Psoas muscle (tissue), 8 donors: ENCODE measurements around the gene CCDC187. TPM values are rescaled to one million over a fixed set of nuclear protein-coding genes. Genes with fewer than 3 reads are reported as not detected.

Experiments used
- ATAC-seq, 4 donors: fragments of 200-7000 bp; cut with Tn5 transposase; one replicate each; pipeline ENCODE4 v1.9.1; 2020; ENCODE audit warnings: moderate library complexity in 3 of 4, mild to moderate bottlenecking in 2 of 4
- DNase-seq, 2 donors: peaks; one replicate each; pipeline ENCODE4 v3.0.0-alpha.2; 2020
- H3K27ac ChIP-seq: fragments of 200-600 bp; one replicate; pipeline ENCODE4 v1.8.0; 2022
- H3K27me3 ChIP-seq, 3 donors: fragments of 200-600 bp in 1 of 3; one replicate each; pipeline versions ENCODE4 v1.6.1 to v1.8.0; 2013 to 2022; ENCODE audit warnings: low read length in 2 of 3, mild to moderate bottlenecking in 2 of 3, moderate library complexity in 1 of 3; ENCODE audit not compliant: insufficient read depth in 3 of 3
- H3K36me3 ChIP-seq, 2 donors: fragments of 200-600 bp in 1 of 2; one replicate each; pipeline versions ENCODE4 v1.6.1 to v1.8.0; 2013 to 2022; ENCODE audit warnings: low read depth in 1 of 2, mild to moderate bottlenecking in 1 of 2, moderate library complexity in 1 of 2; ENCODE audit not compliant: insufficient read depth in 1 of 2
- H3K4me1 ChIP-seq: fragments of 200-600 bp; one replicate; pipeline ENCODE4 v1.8.0; 2022
- H3K4me3 ChIP-seq: fragments of 200-600 bp; one replicate; pipeline ENCODE4 v1.8.0; 2022; ENCODE audit warnings: mild to moderate bottlenecking
- H3K9me3 ChIP-seq: fragments of 200-600 bp; one replicate; pipeline ENCODE4 v1.8.0; 2022
- CTCF ChIP-seq: fragments of 200-600 bp; IDR thresholded peaks from one replicate; pipeline ENCODE4 v1.8.0; 2022; ENCODE audit warnings: antibody characterized with exemption
- WGBS, 3 donors: extraction: QIAGEN DNeasy Blood & Tissue Kit; methylation state at CpG; one replicate each; pipeline versions ENCODE4 v1.1.6 to v1.1.7; 2013; 5-methylcytosine and 5-hydroxymethylcytosine counted together
- intact Hi-C, 2 donors: fragments of 100-400 bp; cut with DNase I; formaldehyde crosslinking; loops; one replicate each; pipeline versions ENCODE4 v1.11.0 to v1.14.2; 2022
- polyA plus RNA-seq, 3 donors: library from polyadenylated mRNA; stranded (reverse); fragments of 200-250 nt; gene quantifications; one replicate each; pipeline ENCODE4 v1.2.3, GENCODE V29; 2013
- total RNA-seq, 4 donors: library from RNA; stranded (reverse); fragmentation: NEBNext Ultra II Directional in 2 of 4; extraction: Animal tissue kit (Norgen Biotek cat#: 25700) in 2 of 4; gene quantifications; one replicate each; pipeline versions ENCODE4 v1.2.1 to v1.2.4, GENCODE V29; 2021 to 2023
- donor health status: healthy with polysubstance abuse.
- donor health status: DM: no; HTN: no; CAD: no; lungs with moderate emphysema.
- donor health status: Bipolar disorder and iron deficiency.
- donor health status: healthy.
- donor health status: DM: yes; HTN: yes; CAD: no.
- donor health status: DM: no; HTN: no; CAD: no.
- donor health status: DM: no; HTN: no; CAD: no.
- donor health status: DM: yes; HTN: yes; CAD: no.

The CCDC187 gene
- total and polyA plus RNA-seq, 7 donors: not detected

DNA sequence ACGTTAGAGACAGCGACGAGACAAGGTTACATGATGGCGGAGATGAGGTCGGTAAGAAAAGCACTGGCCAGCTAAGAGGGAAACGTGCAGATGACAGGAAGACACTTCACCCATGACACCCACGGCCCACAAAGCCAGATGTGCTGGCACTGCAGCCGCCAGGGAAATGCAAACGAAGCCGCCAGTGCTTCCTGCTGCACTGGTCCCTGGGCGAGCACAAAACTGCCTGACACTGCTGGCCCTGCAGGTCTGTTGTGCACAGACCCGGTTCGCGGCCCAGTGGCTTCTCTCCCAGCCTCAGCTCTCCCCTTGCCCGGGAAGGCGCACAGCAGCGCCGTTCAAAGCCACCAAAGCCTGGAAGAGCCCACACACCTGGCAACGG, 78.5 kb downstream of the CCDC187 start:
- TF ChIP-seq CTCF: no peak
- intact Hi-C loops: no loop called here
- ATAC-seq: no peak
- peaks cover 0 to 43% of the 10 kb centered on the region in 2 donors for H3K36me3 ChIP-seq
- H3K27me3 ChIP-seq: no peaks in the 10 kb centered on the region
- WGBS, 3 donors: 84 to 89% (median 87%) methylated on average over 19 of the region's 19 CpGs
- H3K4me1 ChIP-seq: no peaks in the 10 kb centered on the region
- no peaks in the 10 kb centered on the region for H3K9me3 ChIP-seq
- H3K4me3 ChIP-seq: no peak overlapping the region
- no peak overlapping the region for H3K27ac ChIP-seq
- no peak for DNase-seq

- Histone ChIP-seq H3K27me3 (no peaks in the 10 kb centered on the region), H3K4me1 (no peaks in the 10 kb centered on the region), H3K4me3 (no peak overlapping the region), H3K36me3 (peaks cover 0 to 49% of the 10 kb centered on the region in 2 donors), H3K9me3 (no peaks in the 10 kb centered on the region), H3K27ac (no peak overlapping the region)
- WGBS, 3 donors: 89 to 91% (median 91%) methylated on average over 27 to 30 of the region's 30 CpGs
- DNase-seq: no peak
- ATAC-seq: no peak
- TF ChIP-seq CTCF: no peak
- intact Hi-C loops: no loop called here
Measured at GRCh38 chr9:136223871-136224640, 79.8 kb downstream of the CCDC187 start.

- 82 to 87% (median 83%) methylated on average over 13 of the region's 13 CpGs for WGBS, 3 donors
- no peak for TF ChIP-seq CTCF
- H3K4me1 ChIP-seq: no peaks in the 10 kb centered on the region
- intact Hi-C loops: no loop called here
- H3K9me3 ChIP-seq: no peaks in the 10 kb centered on the region
- no peak overlapping the region for H3K4me3 ChIP-seq
- ATAC-seq: no peak
- DNase-seq: no peak
- H3K27me3 ChIP-seq: no peaks in the 10 kb centered on the region
- H3K36me3 ChIP-seq: peaks cover 0 to 61% of the 10 kb centered on the region in 2 donors
- H3K27ac ChIP-seq: no peak overlapping the region
Measured at GRCh38 chr9:136222906-136223285, 81.0 kb downstream of the CCDC187 start.

GRCh38 chr9:136222166-136222905, 81.6 kb downstream of the CCDC187 start:
- H3K4me3 ChIP-seq: no peak overlapping the region
- WGBS, 3 donors: 95% methylated on average over 38 of the region's 38 CpGs
- no peak overlapping the region for H3K27ac ChIP-seq
- H3K4me1 ChIP-seq: no peaks in the 10 kb centered on the region
- no peak for ATAC-seq
- no peak for TF ChIP-seq CTCF
- H3K27me3 ChIP-seq: no peaks in the 10 kb centered on the region
- no peak for DNase-seq
- intact Hi-C loops: no loop called here
- H3K9me3 ChIP-seq: no peaks in the 10 kb centered on the region
- peaks cover 0 to 65% of the 10 kb centered on the region in 2 donors for H3K36me3 ChIP-seq
